ENCODE data around the gene OR14K1.
"Not testable (repeated sequence)": the region's sequence is repeated elsewhere in the genome, so short reads cannot be mapped to it uniquely, and the experiment has no call there.

The OR14K1 gene

GRCh38 chr1:247749870-247750269 is 11.5 kb downstream of the OR14K1 start:
- TF ChIP-seq CREB5 (CRISPR knock-in tag; IDR thresholded peaks at IDR 0.05; ENCODE audit: low read depth) (no peak), BACH2 (CRISPR knock-in tag; IDR thresholded peaks at IDR 0.05; ENCODE audit: borderline replicate concordance) (no peak), PPARA (CRISPR knock-in tag; IDR thresholded peaks at IDR 0.05; ENCODE audit: borderline replicate concordance) (no peak), ZNF565 (CRISPR knock-in tag; conservative IDR thresholded peaks at IDR 0.05; ENCODE audit: low read depth) (no peak), ESRRG (CRISPR knock-in tag; IDR thresholded peaks at IDR 0.05) (no peak)
- no peak for ATAC-seq

DNA sequence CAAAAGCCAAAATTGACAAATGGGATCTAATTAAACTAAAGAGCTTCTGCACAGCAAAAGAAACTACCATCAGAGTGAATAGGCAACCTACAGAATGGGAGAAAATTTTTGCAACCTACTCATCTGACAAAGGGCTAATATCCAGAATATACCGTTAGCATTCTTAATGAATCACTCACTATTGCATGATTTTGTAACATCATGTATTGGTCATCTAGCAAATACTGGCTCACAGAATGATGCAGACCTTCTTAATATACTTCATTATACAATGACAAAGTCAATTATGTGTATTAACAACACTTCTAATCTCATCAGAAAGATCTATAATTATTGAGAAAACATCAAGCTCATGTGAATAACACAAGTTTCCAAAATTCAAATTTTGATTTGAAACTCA is 15.9 kb downstream of the OR14K1 start:
- not testable (repeated sequence) for ATAC-seq

DNA sequence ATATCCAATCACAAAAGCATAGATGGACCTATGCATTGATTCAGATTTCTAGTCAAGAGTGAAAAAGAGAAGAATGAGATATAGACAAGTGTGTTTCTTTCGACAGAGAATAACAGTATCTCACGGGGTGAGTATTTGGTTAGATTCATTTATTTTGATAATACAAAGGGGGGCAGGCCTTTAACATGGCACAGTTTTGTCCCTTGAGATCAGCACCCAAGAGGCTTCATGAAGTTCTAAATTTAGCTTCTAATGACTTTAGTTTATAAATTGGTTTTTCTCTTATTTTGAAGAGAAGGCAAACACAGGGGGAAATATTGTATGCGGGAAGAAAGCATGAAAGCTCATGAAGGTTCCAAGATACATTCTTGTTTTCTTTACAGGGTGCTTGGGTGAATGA is 22.0 kb downstream of the OR14K1 start, which contains the start of gene OR1C1:
Gene OR1C1, minus strand, starts transcription at position 101 of the 400 bp plus-strand sequence. CDS start 2,150 bp downstream, outside the sequence.
- no peak for ATAC-seq
- TF ChIP-seq, protein P1, sequence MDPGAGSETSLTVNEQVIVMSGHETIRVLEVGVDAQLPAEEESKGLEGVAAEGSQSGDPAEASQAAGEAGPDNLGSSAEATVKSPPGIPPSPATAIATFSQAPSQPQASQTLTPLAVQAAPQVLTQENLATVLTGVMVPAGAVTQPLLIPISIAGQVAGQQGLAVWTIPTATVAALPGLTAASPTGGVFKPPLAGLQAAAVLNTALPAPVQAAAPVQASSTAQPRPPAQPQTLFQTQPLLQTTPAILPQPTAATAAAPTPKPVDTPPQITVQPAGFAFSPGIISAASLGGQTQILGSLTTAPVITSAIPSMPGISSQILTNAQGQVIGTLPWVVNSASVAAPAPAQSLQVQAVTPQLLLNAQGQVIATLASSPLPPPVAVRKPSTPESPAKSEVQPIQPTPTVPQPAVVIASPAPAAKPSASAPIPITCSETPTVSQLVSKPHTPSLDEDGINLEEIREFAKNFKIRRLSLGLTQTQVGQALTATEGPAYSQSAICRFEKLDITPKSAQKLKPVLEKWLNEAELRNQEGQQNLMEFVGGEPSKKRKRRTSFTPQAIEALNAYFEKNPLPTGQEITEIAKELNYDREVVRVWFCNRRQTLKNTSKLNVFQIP (CRISPR knock-in tag; IDR thresholded peaks at IDR 0.05; ENCODE audit: borderline replicate concordance, low read depth) = no peak
- TF ChIP-seq SNAI2 (CRISPR knock-in tag; IDR thresholded peaks at IDR 0.05) (no peak), CSDC2 (CRISPR knock-in tag; IDR thresholded peaks at IDR 0.05) (no peak), RARB (CRISPR knock-in tag; IDR thresholded peaks at IDR 0.05) (no peak), ZNF8 (CRISPR knock-in tag; IDR thresholded peaks at IDR 0.05) (no peak), TCF4 (CRISPR knock-in tag; IDR thresholded peaks at IDR 0.05; ENCODE audit: borderline replicate concordance) (no peak)

- TF ChIP-seq SNAI2 (CRISPR knock-in tag; IDR thresholded peaks at IDR 0.05) (no peak), ZFP3 (CRISPR knock-in tag; IDR thresholded peaks at IDR 0.05) (no peak), ZNF8 (CRISPR knock-in tag; IDR thresholded peaks at IDR 0.05) (no peak), ARNTL (CRISPR knock-in tag; IDR thresholded peaks at IDR 0.05; ENCODE audit: borderline replicate concordance, low read depth) (no peak), ZFP30 (CRISPR knock-in tag; IDR thresholded peaks at IDR 0.05) (no peak), ZC3H10 (CRISPR knock-in tag; IDR thresholded peaks at IDR 0.05) (no peak), BACH2 (CRISPR knock-in tag; IDR thresholded peaks at IDR 0.05; ENCODE audit: borderline replicate concordance) (no peak), OSR1 (CRISPR knock-in tag; IDR thresholded peaks at IDR 0.05) (no peak)
- TF ChIP-seq, protein P2, sequence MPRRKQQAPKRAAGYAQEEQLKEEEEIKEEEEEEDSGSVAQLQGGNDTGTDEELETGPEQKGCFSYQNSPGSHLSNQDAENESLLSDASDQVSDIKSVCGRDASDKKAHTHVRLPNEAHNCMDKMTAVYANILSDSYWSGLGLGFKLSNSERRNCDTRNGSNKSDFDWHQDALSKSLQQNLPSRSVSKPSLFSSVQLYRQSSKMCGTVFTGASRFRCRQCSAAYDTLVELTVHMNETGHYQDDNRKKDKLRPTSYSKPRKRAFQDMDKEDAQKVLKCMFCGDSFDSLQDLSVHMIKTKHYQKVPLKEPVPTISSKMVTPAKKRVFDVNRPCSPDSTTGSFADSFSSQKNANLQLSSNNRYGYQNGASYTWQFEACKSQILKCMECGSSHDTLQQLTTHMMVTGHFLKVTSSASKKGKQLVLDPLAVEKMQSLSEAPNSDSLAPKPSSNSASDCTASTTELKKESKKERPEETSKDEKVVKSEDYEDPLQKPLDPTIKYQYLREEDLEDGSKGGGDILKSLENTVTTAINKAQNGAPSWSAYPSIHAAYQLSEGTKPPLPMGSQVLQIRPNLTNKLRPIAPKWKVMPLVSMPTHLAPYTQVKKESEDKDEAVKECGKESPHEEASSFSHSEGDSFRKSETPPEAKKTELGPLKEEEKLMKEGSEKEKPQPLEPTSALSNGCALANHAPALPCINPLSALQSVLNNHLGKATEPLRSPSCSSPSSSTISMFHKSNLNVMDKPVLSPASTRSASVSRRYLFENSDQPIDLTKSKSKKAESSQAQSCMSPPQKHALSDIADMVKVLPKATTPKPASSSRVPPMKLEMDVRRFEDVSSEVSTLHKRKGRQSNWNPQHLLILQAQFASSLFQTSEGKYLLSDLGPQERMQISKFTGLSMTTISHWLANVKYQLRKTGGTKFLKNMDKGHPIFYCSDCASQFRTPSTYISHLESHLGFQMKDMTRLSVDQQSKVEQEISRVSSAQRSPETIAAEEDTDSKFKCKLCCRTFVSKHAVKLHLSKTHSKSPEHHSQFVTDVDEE (CRISPR knock-in tag; IDR thresholded peaks at IDR 0.05) = no peak
- TF ChIP-seq, protein P3, sequence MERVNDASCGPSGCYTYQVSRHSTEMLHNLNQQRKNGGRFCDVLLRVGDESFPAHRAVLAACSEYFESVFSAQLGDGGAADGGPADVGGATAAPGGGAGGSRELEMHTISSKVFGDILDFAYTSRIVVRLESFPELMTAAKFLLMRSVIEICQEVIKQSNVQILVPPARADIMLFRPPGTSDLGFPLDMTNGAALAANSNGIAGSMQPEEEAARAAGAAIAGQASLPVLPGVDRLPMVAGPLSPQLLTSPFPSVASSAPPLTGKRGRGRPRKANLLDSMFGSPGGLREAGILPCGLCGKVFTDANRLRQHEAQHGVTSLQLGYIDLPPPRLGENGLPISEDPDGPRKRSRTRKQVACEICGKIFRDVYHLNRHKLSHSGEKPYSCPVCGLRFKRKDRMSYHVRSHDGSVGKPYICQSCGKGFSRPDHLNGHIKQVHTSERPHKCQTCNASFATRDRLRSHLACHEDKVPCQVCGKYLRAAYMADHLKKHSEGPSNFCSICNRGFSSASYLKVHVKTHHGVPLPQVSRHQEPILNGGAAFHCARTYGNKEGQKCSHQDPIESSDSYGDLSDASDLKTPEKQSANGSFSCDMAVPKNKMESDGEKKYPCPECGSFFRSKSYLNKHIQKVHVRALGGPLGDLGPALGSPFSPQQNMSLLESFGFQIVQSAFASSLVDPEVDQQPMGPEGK (CRISPR knock-in tag; IDR thresholded peaks at IDR 0.05; ENCODE audit: borderline replicate concordance) = no peak
- no peak for ATAC-seq
These were observed 31.2 kb downstream of the OR14K1 start for GRCh38 chr1:247769603-247770002.

Data from SK-N-SH treated with all-trans-retinoic acid at 6 μM for 48 hours (cell line).